Naive thymus-derived CD4-positive, alpha-beta T cell (primary cell): ENCODE results near the gene COL17A1. TPM values are rescaled to one million over a fixed set of nuclear protein-coding genes. Genes with fewer than 3 reads are reported as not detected.
A peak's percentile ranks its signal among the peaks of the same experiment; 100 is the strongest.

Experiments
- ATAC-seq: fragments of 150-1000 bp; cut with Tn5 transposase; 2 replicates; pipeline ENCODE4 v1.10.0; 2021; ENCODE audit warnings: mild to moderate bottlenecking, moderate library complexity
- CTCF ChIA-PET: fragments of 350-600 bp; sonication (Branson Sonifier 250); formaldehyde crosslinking; loops from one replicate; lab custom pipeline; 2021; ENCODE audit warnings: antibody characterized with exemption; lab: Charles Lee
- POLR2A ChIA-PET: fragments of 350-600 bp; sonication (Branson Sonifier 250); formaldehyde crosslinking; loops from one replicate; lab custom pipeline; 2021; ENCODE audit warnings: antibody characterized with exemption, inconsistent platforms; lab: Charles Lee
- DNase-seq, 9 donors: peaks; one replicate each; pipeline versions ENCODE4 v3.0.0 to v3.0.0-alpha.2; 2020 to 2022; ENCODE audit warnings: mixed read lengths in 1 of 9
- H3K27ac ChIP-seq: one replicate; pipeline ENCODE4 v1.7.0; 2013; ENCODE audit warnings: mild to moderate bottlenecking, low read depth, low read length, moderate library complexity
- H3K27me3 ChIP-seq, 2 donors: one replicate each; pipeline ENCODE4 v1.7.0; 2013; ENCODE audit warnings: low read length in 2 of 2, mild to moderate bottlenecking in 2 of 2, moderate library complexity in 2 of 2; ENCODE audit not compliant: control insufficient read depth in 2 of 2, insufficient read depth in 2 of 2
- H3K36me3 ChIP-seq, 3 experiments: 1 replicate in 2 of 3; 2 replicates in 1 of 3; pipeline ENCODE4 v1.7.0; 2013; ENCODE audit warnings: low read length in 3 of 3, mild to moderate bottlenecking in 3 of 3, moderate library complexity in 1 of 3; ENCODE audit not compliant: insufficient read depth in 3 of 3, control insufficient read depth in 2 of 3
- H3K4me1 ChIP-seq, 2 donors: one replicate each; pipeline ENCODE4 v1.7.0; 2013; ENCODE audit warnings: low read length in 2 of 2, mild to moderate bottlenecking in 2 of 2, moderate library complexity in 1 of 2; ENCODE audit not compliant: control insufficient read depth in 2 of 2, insufficient read depth in 2 of 2
- H3K4me3 ChIP-seq: 2 replicates; pipeline ENCODE4 v1.7.0; 2013; ENCODE audit warnings: mild to moderate bottlenecking, low read length
- H3K9me3 ChIP-seq, 3 experiments: 1 replicate in 2 of 3; 2 replicates in 1 of 3; pipeline ENCODE4 v1.7.0; 2013; ENCODE audit warnings: low read length in 3 of 3; ENCODE audit not compliant: control insufficient read depth in 2 of 3
- H3K27ac Mint-ChIP-seq, 9 donors: one replicate each; pipeline ENCODE4 v1.8.0; 2020 to 2022; ENCODE audit warnings: mixed read lengths in 9 of 9, mild to moderate bottlenecking in 8 of 9, moderate library complexity in 5 of 9, inconsistent platforms in 2 of 9
- H3K27me3 Mint-ChIP-seq, 5 donors: one replicate each; pipeline ENCODE4 v1.8.0; 2021 to 2022; ENCODE audit warnings: mixed read lengths in 5 of 5, mild to moderate bottlenecking in 1 of 5
- H3K36me3 Mint-ChIP-seq, 5 donors: one replicate each; pipeline ENCODE4 v1.8.0; 2020 to 2022; ENCODE audit warnings: mixed read lengths in 5 of 5, mild to moderate bottlenecking in 3 of 5, inconsistent platforms in 1 of 5
- H3K4me1 Mint-ChIP-seq, 7 donors: one replicate each; pipeline ENCODE4 v1.8.0; 2020 to 2022; ENCODE audit warnings: mixed read lengths in 7 of 7, mild to moderate bottlenecking in 3 of 7, inconsistent platforms in 1 of 7
- H3K4me3 Mint-ChIP-seq, 10 donors: one replicate each; pipeline ENCODE4 v1.8.0; 2020 to 2022; ENCODE audit warnings: mild to moderate bottlenecking in 10 of 10, mixed read lengths in 10 of 10, moderate library complexity in 6 of 10, inconsistent platforms in 2 of 10
- H3K9me3 Mint-ChIP-seq, 11 donors: one replicate each; pipeline ENCODE4 v1.8.0; 2020 to 2022; ENCODE audit warnings: mixed read lengths in 11 of 11, mild to moderate bottlenecking in 4 of 11, inconsistent platforms in 1 of 11, moderate library complexity in 1 of 11
- intact Hi-C, 2 donors: fragments of 100-400 bp; cut with micrococcal nuclease; formaldehyde crosslinking; loops; one replicate each; pipeline ENCODE4 v1.15.1; 2023
- polyA plus RNA-seq, 2 donors: library from polyadenylated mRNA; unstranded; fragments of 300-500 nt; fragmentation: Illumina TruSeq; gene quantifications; one replicate each; pipeline ENCODE4 v1.2.3, GENCODE V29; 2021
- total RNA-seq, 6 experiments: library from RNA in 5 of 6; stranded (reverse) in 5 of 6; gene quantifications; 1 replicate in 5 of 6; 2 replicates in 1 of 6; pipeline ENCODE4 v1.2.3 and lab custom pipeline; 2021 to 2026

COL17A1 gene
- total and polyA plus RNA-seq, 7 experiments from 2014 or later, result not detected

- H3K27me3 ChIP-seq, result no peaks in the 10 kb centered on the region
- ATAC-seq (no peak), DNase-seq (no peak)
- H3K36me3 ChIP-seq, result peaks cover 0 to 4% (median 0%) of the 10 kb centered on the region in 3 experiments
- Mint-ChIP-seq H3K4me3 (peak overlapping the region; percentile 88 to 97 (median 96)), H3K27ac (peak overlapping the region; percentile 95 to 100 (median 99)), H3K9me3 (no peaks in the 10 kb centered on the region), H3K36me3 (peaks cover 4 to 9% (median 7%) of the 10 kb centered on the region in 5 donors), H3K4me1 (peaks cover 9 to 46% (median 32%) of the 10 kb centered on the region in 7 donors), H3K27me3 (peaks cover 0 to 6% (median 0%) of the 10 kb centered on the region in 5 donors)
- H3K4me1 ChIP-seq, result peaks cover 13 to 18% of the 10 kb centered on the region in 2 donors
- ChIA-PET CTCF (interaction anchor here (0.6 to 2.7 kb wide), 8 partner anchors 38 to 235 kb away, joined by 3 to 15 read pairs (median 4); partner anchors contain the start of gene SLK), POLR2A (interaction anchor here (0.5 to 3.2 kb wide), 34 partner anchors 8 to 672 kb away, joined by 3 to 23 read pairs (median 4); partner anchors contain the start of genes GSTO2, SLK and STN1)
- peak overlapping the region; percentile 68 for H3K4me3 ChIP-seq
- H3K27ac ChIP-seq, result peak overlapping the region; percentile 95
- intact Hi-C loops, result loop anchor here (1.0 to 10.0 kb wide), 13 partner anchors 40 to 1728 kb away; partner anchors contain the start of genes CFAP58 (in 2 of the 2), CFAP43 (in 1 of the 2), ITPRIP (in 1 of the 2) and NFKB2 (in 1 of the 2)
- no peaks in the 10 kb centered on the region for H3K9me3 ChIP-seq
These were observed 36.8 kb upstream of the COL17A1 start for GRCh38 chr10:104122225-104123107.

- Histone ChIP-seq H3K27ac (peak within 1 kb of the TSS; percentile 99), H3K36me3 (peaks cover 0 to 4% (median 0%) of the 10 kb centered on the region in 3 experiments), H3K27me3 (no peaks in the 10 kb centered on the region), H3K9me3 (no peaks in the 10 kb centered on the region), H3K4me3 (peak within 1 kb of the TSS; percentile 88), H3K4me1 (peaks cover 13 to 18% of the 10 kb centered on the region in 2 donors)
- H3K27ac Mint-ChIP-seq, result peak within 1 kb of the TSS; percentile 95 to 100 (median 99)
- H3K36me3 Mint-ChIP-seq, result peaks cover 4 to 9% (median 7%) of the 10 kb centered on the region in 5 donors
- H3K4me3 Mint-ChIP-seq, result peak within 1 kb of the TSS; percentile 88 to 97 (median 96)
- peaks cover 0 to 12% (median 0%) of the 10 kb centered on the region in 5 donors for H3K27me3 Mint-ChIP-seq
- ATAC-seq (peak; percentile 93), DNase-seq (peak; percentile 95 to 100 (median 99))
- intact Hi-C loops, result loop anchor here (1.0 to 10.0 kb wide), 20 partner anchors 39 to 1727 kb away; partner anchors contain the start of genes CFAP43 (in 2 of the 2), CFAP58 (in 2 of the 2), GSTO2 (in 2 of the 2) and SLK (in 2 of the 2)
- peaks cover 9 to 42% (median 32%) of the 10 kb centered on the region in 7 donors for H3K4me1 Mint-ChIP-seq
- CTCF ChIA-PET, result interaction anchor here (1.0 to 2.7 kb wide), 8 partner anchors 21 to 234 kb away, joined by 3 to 15 read pairs (median 4); partner anchors contain the start of gene SLK
- no peaks in the 10 kb centered on the region for H3K9me3 Mint-ChIP-seq
- POLR2A ChIA-PET, result interaction anchor here (0.6 to 3.2 kb wide), 38 partner anchors 9 to 538 kb away, joined by 3 to 23 read pairs (median 4); partner anchors contain the start of genes GSTO2, SLK and STN1
These were observed 36.0 kb upstream of the COL17A1 start, which contains the start of gene SFR1 for GRCh38 chr10:104121485-104122224. SFR1 (plus strand) TSS chr10:104122171; CDS start chr10:104122184, 13 bp downstream.

- ATAC-seq (peak; percentile 48), DNase-seq (peak; percentile 47 to 93 (median 78))
- H3K4me1 Mint-ChIP-seq, result peaks cover 9 to 39% (median 32%) of the 10 kb centered on the region in 7 donors
- Histone ChIP-seq H3K9me3 (no peaks in the 10 kb centered on the region), H3K36me3 (peaks cover 0 to 4% (median 0%) of the 10 kb centered on the region in 3 experiments), H3K27ac (peak overlapping the region; percentile 99), H3K27me3 (no peaks in the 10 kb centered on the region), H3K4me3 (peak overlapping the region; percentile 88), H3K4me1 (peaks cover 13 to 18% of the 10 kb centered on the region in 2 donors)
- intact Hi-C loops, result loop anchor here (1.0 to 10.0 kb wide), 18 partner anchors 39 to 1726 kb away; partner anchors contain the start of genes GSTO2 (in 2 of the 2), SLK (in 2 of the 2), STN1 (in 2 of the 2) and CFAP43 (in 1 of the 2)
- ChIA-PET POLR2A (interaction anchor here (0.6 to 3.2 kb wide), 34 partner anchors 8 to 537 kb away, joined by 3 to 23 read pairs (median 4); partner anchors contain the start of genes GSTO2, SLK and STN1), CTCF (interaction anchor here (0.8 to 2.7 kb wide), 5 partner anchors 20 to 233 kb away, joined by 3 to 15 read pairs (median 3); partner anchors contain the start of gene SLK)
- peak overlapping the region; percentile 88 to 97 (median 96) for H3K4me3 Mint-ChIP-seq
- H3K27ac Mint-ChIP-seq, result peak overlapping the region; percentile 95 to 100 (median 99)
- H3K9me3 Mint-ChIP-seq, result no peaks in the 10 kb centered on the region
- H3K36me3 Mint-ChIP-seq, result peaks cover 0 to 7% (median 4%) of the 10 kb centered on the region in 5 donors
- H3K27me3 Mint-ChIP-seq, result peaks cover 0 to 12% (median 0%) of the 10 kb centered on the region in 5 donors
These were observed 35.3 kb upstream of the COL17A1 start for GRCh38 chr10:104120903-104121484.

GRCh38 chr10:104120512-104120902, 34.8 kb upstream of the COL17A1 start:
- peak overlapping the region; percentile 88 for H3K4me3 ChIP-seq

GRCh38 chr10:104119996-104120395, 34.3 kb upstream of the COL17A1 start:
- no peak for ATAC-seq
- Histone ChIP-seq H3K4me3 (no peak overlapping the region), H3K36me3 (peaks cover 0 to 4% (median 0%) of the 10 kb centered on the region in 3 experiments), H3K27ac (peak overlapping the region; percentile 99), H3K9me3 (no peaks in the 10 kb centered on the region), H3K4me1 (peaks cover 13 to 18% of the 10 kb centered on the region in 2 donors), H3K27me3 (no peaks in the 10 kb centered on the region)
- Mint-ChIP-seq H3K9me3 (no peaks in the 10 kb centered on the region), H3K36me3 (peaks cover 0 to 2% (median 0%) of the 10 kb centered on the region in 5 donors), H3K4me3 (peak overlapping the region in 5 of 10 donors; percentile 36 to 96 (median 93)), H3K27me3 (peaks cover 0 to 12% (median 0%) of the 10 kb centered on the region in 5 donors), H3K4me1 (peaks cover 9 to 34% (median 27%) of the 10 kb centered on the region in 7 donors), H3K27ac (peak overlapping the region; percentile 39 to 99 (median 98))
- no peak for DNase-seq
- ChIA-PET POLR2A (interaction anchor here (0.8 to 3.2 kb wide), 9 partner anchors 11 to 536 kb away, joined by 3 to 23 read pairs (median 4); partner anchors contain the start of gene SLK), CTCF (interaction anchor here (1.4 kb wide), 1 partner anchor 19 kb away, joined by 3 read pairs; no protein-coding TSS in a partner anchor)
- intact Hi-C loops, result loop anchor here (2.0 to 10.0 kb wide), 9 partner anchors 38 to 1725 kb away; partner anchors contain the start of genes CFAP58 (in 1 of the 2), ITPRIP (in 1 of the 2), NFKB2 (in 1 of the 2) and TAF5 (in 1 of the 2)

More at GRCh38 chr10:104120512-104120902, 34.8 kb upstream of the COL17A1 start:
- H3K27me3 ChIP-seq, result no peaks in the 10 kb centered on the region
- peaks cover 0 to 6% (median 3%) of the 10 kb centered on the region in 5 donors for H3K36me3 Mint-ChIP-seq
- peak overlapping the region; percentile 99 for H3K27ac ChIP-seq
- H3K9me3 ChIP-seq, result no peaks in the 10 kb centered on the region
- DNase-seq (no peak), ATAC-seq (no peak)
- H3K4me3 Mint-ChIP-seq, result peak overlapping the region; percentile 88 to 97 (median 96)
- CTCF ChIA-PET, result interaction anchor here (0.8 to 2.7 kb wide), 4 partner anchors 20 to 233 kb away, joined by 3 to 15 read pairs (median 3); no protein-coding TSS in a partner anchor
- H3K4me1 ChIP-seq, result peaks cover 13 to 18% of the 10 kb centered on the region in 2 donors
- POLR2A ChIA-PET, result interaction anchor here (0.6 to 3.2 kb wide), 19 partner anchors 8 to 536 kb away, joined by 3 to 23 read pairs (median 5); partner anchors contain the start of gene SLK
- H3K4me1 Mint-ChIP-seq, result peaks cover 9 to 39% (median 32%) of the 10 kb centered on the region in 7 donors
- H3K36me3 ChIP-seq, result peaks cover 0 to 4% (median 0%) of the 10 kb centered on the region in 3 experiments
- peak overlapping the region; percentile 95 to 100 (median 99) for H3K27ac Mint-ChIP-seq
- peaks cover 0 to 12% (median 0%) of the 10 kb centered on the region in 5 donors for H3K27me3 Mint-ChIP-seq
- no peaks in the 10 kb centered on the region for H3K9me3 Mint-ChIP-seq
- intact Hi-C loops, result loop anchor here (2.0 to 10.0 kb wide), 9 partner anchors 38 to 1726 kb away; partner anchors contain the start of genes CFAP58 (in 1 of the 2), ITPRIP (in 1 of the 2), NFKB2 (in 1 of the 2) and TAF5 (in 1 of the 2)
